ENCODE measurements around the gene IPO9. TPM values are rescaled to one million over a fixed set of nuclear protein-coding genes. Genes with fewer than 3 reads are reported as not detected.

Gene IPO9
- total RNA-seq, 2 experiments from 2014 or later: 64.6 to 67.5 TPM

- CTCF ChIA-PET: interaction anchor here (1.0 to 3.2 kb wide), 2 partner anchors 11 to 92 kb away, joined by 5 to 19 read pairs; no protein-coding TSS in a partner anchor
- DNase-seq: no peak
- TF ChIP-seq, protein P1, sequence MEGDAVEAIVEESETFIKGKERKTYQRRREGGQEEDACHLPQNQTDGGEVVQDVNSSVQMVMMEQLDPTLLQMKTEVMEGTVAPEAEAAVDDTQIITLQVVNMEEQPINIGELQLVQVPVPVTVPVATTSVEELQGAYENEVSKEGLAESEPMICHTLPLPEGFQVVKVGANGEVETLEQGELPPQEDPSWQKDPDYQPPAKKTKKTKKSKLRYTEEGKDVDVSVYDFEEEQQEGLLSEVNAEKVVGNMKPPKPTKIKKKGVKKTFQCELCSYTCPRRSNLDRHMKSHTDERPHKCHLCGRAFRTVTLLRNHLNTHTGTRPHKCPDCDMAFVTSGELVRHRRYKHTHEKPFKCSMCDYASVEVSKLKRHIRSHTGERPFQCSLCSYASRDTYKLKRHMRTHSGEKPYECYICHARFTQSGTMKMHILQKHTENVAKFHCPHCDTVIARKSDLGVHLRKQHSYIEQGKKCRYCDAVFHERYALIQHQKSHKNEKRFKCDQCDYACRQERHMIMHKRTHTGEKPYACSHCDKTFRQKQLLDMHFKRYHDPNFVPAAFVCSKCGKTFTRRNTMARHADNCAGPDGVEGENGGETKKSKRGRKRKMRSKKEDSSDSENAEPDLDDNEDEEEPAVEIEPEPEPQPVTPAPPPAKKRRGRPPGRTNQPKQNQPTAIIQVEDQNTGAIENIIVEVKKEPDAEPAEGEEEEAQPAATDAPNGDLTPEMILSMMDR (IDR thresholded peaks at IDR 0.05): no peak
- Mint-ChIP-seq H3K27me3 (no peaks in the 10 kb centered on the region), H3K4me3 (no peak overlapping the region), H3K36me3 (ENCODE audit: low read depth) (no peaks in the 10 kb centered on the region), H3K4me1 (ENCODE audit: low read depth) (peaks cover 6% of the 10 kb centered on the region), H3K9me3 (no peaks in the 10 kb centered on the region), H3K27ac (no peak overlapping the region)
- intact Hi-C loops (cut with micrococcal nuclease): no loop called here
- ATAC-seq: no peak
- POLR2A ChIA-PET: no interaction called here
Observed at GRCh38 chr1:201907621-201908020, 78.7 kb downstream of the IPO9 start.

DNA sequence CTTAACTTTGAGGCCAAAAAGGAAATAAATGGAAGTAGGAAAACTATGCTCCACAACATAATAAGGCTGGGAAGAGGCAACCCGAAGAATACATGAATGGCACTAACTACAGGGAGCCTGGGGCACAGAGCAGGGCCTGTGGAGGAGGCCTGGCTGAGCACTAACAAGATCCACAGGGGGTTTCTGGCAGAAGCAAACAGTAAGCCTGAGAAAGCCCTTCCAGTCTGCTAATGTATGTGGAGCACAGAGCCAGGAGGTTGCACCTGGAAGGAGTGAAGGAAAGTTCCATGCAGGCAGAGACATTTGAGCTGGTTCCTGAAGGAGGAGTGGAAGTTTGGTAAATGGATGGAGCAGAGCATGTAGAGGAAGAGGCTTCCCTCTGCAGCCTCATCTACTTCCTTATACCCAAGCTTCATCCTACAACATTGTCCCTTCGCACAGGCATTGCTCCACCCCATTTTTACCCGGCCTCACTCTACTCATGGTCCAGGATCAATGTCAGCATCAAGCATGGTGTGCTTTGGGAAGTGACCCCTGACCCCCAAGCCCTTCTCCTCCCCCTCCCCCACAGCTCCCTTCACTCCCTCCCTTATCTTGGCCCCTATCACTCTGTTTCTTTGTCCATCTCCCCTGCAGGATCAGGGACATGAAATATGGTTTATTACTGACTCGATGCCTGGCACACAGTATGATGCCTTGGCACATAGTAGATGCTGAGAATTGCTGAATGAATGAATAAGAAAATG lies 83.0 kb downstream of the IPO9 start:
- Mint-ChIP-seq H3K27me3 (peaks cover 4% of the 10 kb centered on the region), H3K27ac (no peak overlapping the region), H3K4me1 (ENCODE audit: low read depth) (no peaks in the 10 kb centered on the region), H3K4me3 (no peak overlapping the region), H3K36me3 (ENCODE audit: low read depth) (no peaks in the 10 kb centered on the region), H3K9me3 (no peaks in the 10 kb centered on the region)
- ATAC-seq: no peak
- POLR2A ChIA-PET: no interaction called here
- intact Hi-C loops (cut with micrococcal nuclease): no loop called here
- TF ChIP-seq, protein P1 (IDR thresholded peaks at IDR 0.05): no peak
- DNase-seq: no peak
- CTCF ChIA-PET: interaction anchor here (0.5 to 0.7 kb wide), 2 partner anchors 16 to 33 kb away, joined by 3 to 4 read pairs; no protein-coding TSS in a partner anchor

DNA sequence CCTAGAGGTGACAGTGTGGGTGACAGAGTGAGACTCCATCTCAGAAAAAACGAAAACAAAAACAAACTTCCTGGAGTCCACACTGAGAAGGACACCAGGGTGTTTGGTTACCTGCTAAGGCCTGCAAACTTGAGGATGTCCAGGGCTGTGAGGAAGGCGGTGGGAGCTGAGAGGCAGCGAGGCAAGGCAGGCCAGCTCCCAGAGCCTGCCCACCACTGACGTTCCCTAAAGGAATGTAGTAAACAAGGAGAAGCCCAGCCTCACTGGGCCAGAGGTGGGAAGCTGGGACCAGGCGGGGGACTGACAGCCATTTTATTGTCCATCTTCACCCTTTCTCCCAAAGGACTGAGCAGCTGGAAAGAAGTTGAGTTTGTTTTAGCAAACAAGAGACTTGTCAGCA lies 83.9 kb downstream of the IPO9 start:
- Mint-ChIP-seq H3K27me3 (peaks cover 4% of the 10 kb centered on the region), H3K4me1 (ENCODE audit: low read depth) (no peaks in the 10 kb centered on the region), H3K27ac (no peak overlapping the region), H3K4me3 (no peak overlapping the region), H3K9me3 (no peaks in the 10 kb centered on the region), H3K36me3 (ENCODE audit: low read depth) (no peaks in the 10 kb centered on the region)
- ATAC-seq (no peak), DNase-seq (no peak)
- POLR2A ChIA-PET: no interaction called here
- CTCF ChIA-PET: interaction anchor here (1.2 kb wide), 1 partner anchor 14 kb away, joined by 4 read pairs; no protein-coding TSS in a partner anchor
- TF ChIP-seq, protein P1 (IDR thresholded peaks at IDR 0.05): no peak
- intact Hi-C loops (cut with micrococcal nuclease): no loop called here

- DNase-seq: no peak
- Mint-ChIP-seq H3K27ac (no peak overlapping the region), H3K36me3 (ENCODE audit: low read depth) (no peaks in the 10 kb centered on the region), H3K27me3 (peaks cover 4% of the 10 kb centered on the region), H3K4me1 (ENCODE audit: low read depth) (no peaks in the 10 kb centered on the region), H3K4me3 (no peak overlapping the region), H3K9me3 (no peaks in the 10 kb centered on the region)
- ChIA-PET CTCF (interaction anchor here (1.0 to 1.9 kb wide), 3 partner anchors 18 to 85 kb away, joined by 3 to 5 read pairs (median 5); no protein-coding TSS in a partner anchor), POLR2A (interaction anchor here (0.6 to 1.0 kb wide), 2 partner anchors 12 to 15 kb away, joined by 3 read pairs; no protein-coding TSS in a partner anchor)
- TF ChIP-seq, protein P1 (IDR thresholded peaks at IDR 0.05): no peak
- intact Hi-C loops (cut with micrococcal nuclease): no loop called here
- no peak for ATAC-seq
Observed at GRCh38 chr1:201914456-201915235, 85.7 kb downstream of the IPO9 start.

Data from activated CD8-positive, alpha-beta T cell treated with anti-CD3 and anti-CD28 coated beads for 36 hours (primary cell).